HepG2 (cell line): Measurements from ENCODE around the gene LRRC63. TPM values are rescaled to one million over a fixed set of nuclear protein-coding genes. Genes with fewer than 3 reads are reported as not detected.
A peak's percentile ranks its signal among the peaks of the same experiment; 100 is the strongest.

Experiments
- ATAC-seq: fragments of 200-7000 bp; cut with Tn5 transposase; 3 replicates; pipeline ENCODE4 v1.9.1; 2020; ENCODE audit warnings: mild to moderate bottlenecking, moderate library complexity
- BruUV-seq: library from RNA; stranded (reverse); fragments of 400-500 nt; replicated peaks from 2 replicates; lab custom pipeline; 2021; lab: Mats Ljungman, UMichigan
- CTCF ChIA-PET: fragments of 300-600 bp; formaldehyde crosslinking; extraction: SDS; loops from one replicate; lab custom pipeline; 2021; ENCODE audit warnings: low total read pairs, inconsistent platforms, low intra/inter-chr PET ratio; lab: Yijun Ruan, JAX
- POLR2A ChIA-PET: fragments of 350-600 bp; sonication (Branson Sonifier 250); formaldehyde crosslinking; loops from one replicate; lab custom pipeline; 2020; ENCODE audit warnings: antibody characterized with exemption, inconsistent platforms; lab: Yijun Ruan, JAX
- DNase-seq: peaks from one replicate; pipeline ENCODE4 v3.0.0-alpha.2; 2015; ENCODE audit warnings: low spot score
- FAIRE-seq: peaks from 3 replicates; lab custom pipeline; 2011; peaks lifted over from hg19 to GRCh38; lab: Jason Lieb, UNC
- H2AFZ ChIP-seq: one replicate; pipeline ENCODE4 v1.6.1; 2011; ENCODE audit warnings: low read length, inconsistent platforms
- H3K27ac ChIP-seq: fragments of 300-600 bp; 3 replicates; pipeline ENCODE4 v1.8.0; 2011; ENCODE audit warnings: mixed run types, mild to moderate bottlenecking, mixed read lengths, low read length, inconsistent platforms; ENCODE audit not compliant: insufficient read depth; ENCODE audit errors: extremely low read length
- H3K27me3 ChIP-seq, 2 experiments: fragments of 200-600 bp in 1 of 2; 2 replicates in 1 of 2; 3 replicates in 1 of 2; pipeline versions ENCODE4 v1.6.0 to v1.8.0; 2011; ENCODE audit warnings: low read length in 2 of 2, mild to moderate bottlenecking in 2 of 2, moderate library complexity in 2 of 2, inconsistent platforms in 1 of 2; ENCODE audit not compliant: insufficient read depth in 2 of 2, control insufficient read depth in 1 of 2
- H3K36me3 ChIP-seq, 2 experiments: fragments of 200-600 bp in 1 of 2; replicated peaks in 1 of 2; 2 replicates in 1 of 2; 3 replicates in 1 of 2; pipeline versions ENCODE4 v1.5.1 to v1.8.0; 2011; ENCODE audit warnings: low read length in 2 of 2, inconsistent platforms in 1 of 2; ENCODE audit not compliant: insufficient read depth in 2 of 2, control insufficient read depth in 1 of 2
- H3K4me1 ChIP-seq: 2 replicates; pipeline ENCODE4 v1.5.1; 2012; ENCODE audit warnings: low read length, inconsistent platforms; ENCODE audit not compliant: insufficient read depth
- H3K4me2 ChIP-seq: 2 replicates; pipeline ENCODE4 v1.6.0; 2011; ENCODE audit warnings: low read depth, low read length, inconsistent platforms
- H3K4me3 ChIP-seq, 3 experiments: fragments of 200-600 bp in 1 of 3; sonication (generic), shearing (Covaris generic) in 1 of 3; replicated peaks in 1 of 3; 2 replicates each; pipeline ENCODE4 v1.5.1; 2011 to 2016; ENCODE audit warnings: low read length in 3 of 3, inconsistent platforms in 2 of 3, low read depth in 2 of 3, mild to moderate bottlenecking in 2 of 3, control low read depth in 1 of 3, mixed read lengths in 1 of 3; ENCODE audit not compliant: insufficient read depth in 1 of 3
- H3K79me2 ChIP-seq: one replicate; pipeline ENCODE4 v1.6.1; 2011; ENCODE audit warnings: low read length, inconsistent platforms; ENCODE audit not compliant: insufficient read depth
- H3K9ac ChIP-seq: 2 replicates; pipeline ENCODE4 v1.6.0; 2011; ENCODE audit warnings: mild to moderate bottlenecking, low read depth, low read length, inconsistent platforms; ENCODE audit not compliant: insufficient read depth
- H3K9me3 ChIP-seq: 2 replicates; pipeline ENCODE4 v1.5.1; 2012; ENCODE audit warnings: mild to moderate bottlenecking, low read length
- H4K20me1 ChIP-seq: 2 replicates; pipeline ENCODE4 v1.6.0; 2011; ENCODE audit warnings: inconsistent platforms, mild to moderate bottlenecking, low read length, moderate library complexity; ENCODE audit not compliant: insufficient read depth
- CEBPB ChIP-seq: IDR thresholded peaks from 2 replicates; pipeline ENCODE4 v1.6.1; 2011; ENCODE audit warnings: low read depth, low read length, improper control_type of control experiment, borderline replicate concordance
- ELF3 ChIP-seq: IDR thresholded peaks from 2 replicates; pipeline ENCODE4 v1.6.1; 2016; ENCODE audit warnings: missing genetic modification reagents, missing compliant biosample characterization
- FOXK1 ChIP-seq: sonication (generic); formaldehyde crosslinking; IDR thresholded peaks from 2 replicates; pipeline ENCODE4 v1.4.0; 2020; ENCODE audit warnings: low read depth, missing genetic modification reagents, borderline replicate concordance
- HMGXB3 ChIP-seq: sonication (generic); formaldehyde crosslinking; IDR thresholded peaks from 2 replicates; pipeline ENCODE4 v1.4.0; 2020; ENCODE audit warnings: missing genetic modification reagents, borderline replicate concordance
- MAZ ChIP-seq, 2 experiments: sonication (generic) in 1 of 2; formaldehyde crosslinking in 1 of 2; IDR thresholded peaks; 2 replicates each; pipeline versions ENCODE4 v1.5.0 to v1.6.1; 2012 to 2020; ENCODE audit warnings: low read depth in 2 of 2, mild to moderate bottlenecking in 2 of 2, borderline replicate concordance in 1 of 2, improper control_type of control experiment in 1 of 2, low read length in 1 of 2, missing genetic modification reagents in 1 of 2, moderate library complexity in 1 of 2
- NFKBIZ ChIP-seq: IDR thresholded peaks from 2 replicates; pipeline ENCODE4 v1.6.1; 2018; ENCODE audit warnings: missing genetic modification reagents, missing compliant biosample characterization
- NFYC ChIP-seq: IDR thresholded peaks from 2 replicates; pipeline ENCODE4 v1.6.1; 2016; ENCODE audit warnings: missing genetic modification reagents, missing compliant biosample characterization
- RARG ChIP-seq: sonication (generic); formaldehyde crosslinking; IDR thresholded peaks from 2 replicates; pipeline ENCODE4 v1.4.0; 2020; ENCODE audit warnings: low read depth, mild to moderate bottlenecking, missing genetic modification reagents
- SNAPC5 ChIP-seq: sonication (generic); formaldehyde crosslinking; IDR thresholded peaks from 2 replicates; pipeline ENCODE4 v1.8.1; 2023; ENCODE audit warnings: mild to moderate bottlenecking, missing genetic modification reagents, borderline replicate concordance
- SNRNP70 ChIP-seq: fragments of 200-400 bp; formaldehyde crosslinking; IDR thresholded peaks from 2 replicates; pipeline ENCODE4 v1.6.1; 2017; ENCODE audit warnings: mild to moderate bottlenecking, low read depth, low read length, moderate library complexity
- STAT5B ChIP-seq: sonication (generic); formaldehyde crosslinking; IDR thresholded peaks from 2 replicates; pipeline ENCODE4 v1.4.0; 2020; ENCODE audit warnings: missing genetic modification reagents
- TSC22D2 ChIP-seq: sonication (generic); formaldehyde crosslinking; IDR thresholded peaks from 2 replicates; pipeline ENCODE4 v1.5.1; 2020; ENCODE audit warnings: missing genetic modification reagents, mild to moderate bottlenecking, borderline replicate concordance
- ZBTB1 ChIP-seq: sonication (generic); formaldehyde crosslinking; IDR thresholded peaks from 2 replicates; pipeline ENCODE4 v1.4.0; 2020; ENCODE audit warnings: missing genetic modification reagents, borderline replicate concordance
- ZBTB21 ChIP-seq: sonication (generic); formaldehyde crosslinking; IDR thresholded peaks from 2 replicates; pipeline ENCODE4 v1.4.0; 2020; ENCODE audit warnings: missing genetic modification reagents
- ZNF451 ChIP-seq: sonication (generic); formaldehyde crosslinking; IDR thresholded peaks from 2 replicates; pipeline ENCODE4 v1.5.0; 2020; ENCODE audit warnings: mild to moderate bottlenecking, missing genetic modification reagents
- ZNF891 ChIP-seq: sonication (generic); formaldehyde crosslinking; IDR thresholded peaks from 2 replicates; pipeline ENCODE4 v1.5.0; 2020; ENCODE audit warnings: mild to moderate bottlenecking, missing genetic modification reagents
- WGBS: methylation state at CpG from one replicate; pipeline ENCODE4 v1.1.6; 2017; ENCODE audit warnings: low lambda C conversion rate; 5-methylcytosine and 5-hydroxymethylcytosine counted together
- in situ Hi-C: cut with HindIII; loops from 2 replicates; pipeline ENCODE4 v1.10.0; 2017; ENCODE audit warnings: low pct_unique_long_range_greater_than_20kb; ENCODE audit not compliant: extremely low pct_ligation_motif_present
- intact Hi-C: fragments of 100-400 bp; cut with micrococcal nuclease; formaldehyde crosslinking; loops from one replicate; pipeline ENCODE4 v1.10.0; 2022; ENCODE audit not compliant: unreplicated experiment
- polyA plus RNA-seq, 8 experiments: library from polyadenylated mRNA; depleted of rRNA in 3 of 8; stranded (reverse) in 7 of 8; unstranded in 1 of 8; fragments of >200 nt; fragmentation: Illumina TruSeq in 4 of 8; extraction: Trizol in 4 of 8; gene quantifications; 2 replicates each; pipeline versions ENCODE4 v1.2.1 to v1.2.3, GENCODE V29; 2011 to 2016; ENCODE audit warnings: low read depth in 4 of 8, missing spikeins in 1 of 8, mixed read lengths in 1 of 8; ENCODE audit not compliant: insufficient read depth in 1 of 8
- total RNA-seq, 5 experiments: library from RNA; depleted of rRNA; stranded (reverse); fragments of >200 nt; fragmentation: Illumina TruSeq; extraction: Trizol; gene quantifications; 2 replicates each; pipeline ENCODE4 v1.2.3, GENCODE V29; 2016; ENCODE audit warnings: low read depth in 1 of 5

The LRRC63 gene
- total and polyA plus RNA-seq, 2 of the 13 experiments (the other 11 are each of a cell fraction or from before 2014, with no cell fraction given): not detected

GRCh38 chr13:46315491-46316075 lies 103.9 kb downstream of the LRRC63 start:
- Histone ChIP-seq H3K79me2 (no peaks in the 10 kb centered on the region), H4K20me1 (no peaks in the 10 kb centered on the region), H3K4me2 (no peak overlapping the region), H3K27me3 (no peaks in the 10 kb centered on the region), H3K36me3 (no peaks in the 10 kb centered on the region), H3K9me3 (no peaks in the 10 kb centered on the region), H2AFZ (no peak overlapping the region), H3K27ac (no peak overlapping the region), H3K4me1 (no peaks in the 10 kb centered on the region), H3K4me3 (no peak overlapping the region), H3K9ac (no peak overlapping the region)
- in situ Hi-C loops (no loop called here), intact Hi-C loops (no loop called here)
- DNase-seq (no peak), ATAC-seq (no peak), FAIRE-seq (no peak)
- ChIA-PET POLR2A (no interaction called here), CTCF (no interaction called here)
- no TSS peak for BruUV-seq
- TF ChIP-seq RARG: no peak
- TF ChIP-seq CEBPB: peak; percentile 48; the same call in 1 of the 2 replicates
- no peak for TF ChIP-seq ZNF891
- no peak for TF ChIP-seq ZBTB1 (CRISPR knock-in tag)
- TF ChIP-seq NFKBIZ (CRISPR knock-in tag): no peak
- no peak for TF ChIP-seq FOXK1 (CRISPR knock-in tag)
- WGBS: 11% methylated on average over 6 of the region's 6 CpGs

- ChIA-PET POLR2A (no interaction called here), CTCF (no interaction called here)
- FAIRE-seq: no peak
- TF ChIP-seq ZNF451: no peak
- no peak for TF ChIP-seq NFYC (CRISPR knock-in tag)
- no peak for TF ChIP-seq TSC22D2 (CRISPR knock-in tag)
- TF ChIP-seq SNRNP70: no peak
- TF ChIP-seq SNAPC5 (CRISPR knock-in tag): no peak
- no peak for TF ChIP-seq MAZ (IDR thresholded peaks at IDR 0.05; ENCODE audit: borderline replicate concordance, low read depth, low read length)
- TF ChIP-seq MAZ (CRISPR knock-in tag; IDR thresholded peaks at IDR 0.05; ENCODE audit: low read depth): no peak
- TF ChIP-seq ZBTB21 (CRISPR knock-in tag): no peak
- TF ChIP-seq ELF3 (CRISPR knock-in tag): no peak
- no peak for TF ChIP-seq STAT5B (CRISPR knock-in tag)
- TF ChIP-seq HMGXB3 (CRISPR knock-in tag): no peak
Measured at GRCh38 chr13:46317120-46317519, 105.4 kb downstream of the LRRC63 start.

More at GRCh38 chr13:46317120-46317519, 105.4 kb downstream of the LRRC63 start:
- H3K27ac ChIP-seq: no peak overlapping the region
- ATAC-seq (no peak), DNase-seq (no peak)
- H3K4me2 ChIP-seq: no peak overlapping the region
- no peaks in the 10 kb centered on the region; a peak in 1 of 5 replicates for H3K27me3 ChIP-seq
- no TSS peak for BruUV-seq
- H3K9ac ChIP-seq: no peak overlapping the region
- no peak overlapping the region for H2AFZ ChIP-seq
- intact Hi-C loops: no loop called here
- no peaks in the 10 kb centered on the region for H4K20me1 ChIP-seq
- no peaks in the 10 kb centered on the region for H3K36me3 ChIP-seq
- no peaks in the 10 kb centered on the region for H3K9me3 ChIP-seq
- no peaks in the 10 kb centered on the region for H3K4me1 ChIP-seq
- no peaks in the 10 kb centered on the region for H3K79me2 ChIP-seq
- H3K4me3 ChIP-seq: no peak overlapping the region
- in situ Hi-C loops: no loop called here
